Measurements from ENCODE around the gene PTPN5.

Gene PTPN5

DNA sequence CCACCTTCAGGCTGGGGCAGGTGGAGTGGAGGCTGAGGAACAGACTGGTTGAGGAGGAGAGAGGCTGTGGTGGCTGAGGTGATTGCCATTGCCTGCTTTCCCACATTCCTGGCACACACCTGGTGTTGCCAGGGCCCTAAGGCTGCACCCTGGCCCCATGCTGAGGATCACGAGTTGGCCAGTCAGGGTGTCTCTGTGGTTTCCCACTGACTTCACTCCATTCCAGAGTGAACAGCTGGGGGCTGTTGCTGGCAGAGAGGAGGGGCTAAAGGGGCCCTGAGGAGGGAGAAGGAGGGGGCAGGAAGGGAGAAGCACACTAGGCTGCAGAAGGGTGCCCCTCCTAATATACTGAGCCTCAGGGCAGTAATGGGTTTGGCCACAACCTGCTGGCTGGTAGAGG lies 91.2 kb downstream of the PTPN5 start:
- no peaks in the 10 kb centered on the region for H3K79me1 ChIP-seq (ENCODE audit: low read length)
- H2BK15ac ChIP-seq (replicated peaks; ENCODE audit: low read depth), result no peak overlapping the region
- no peak overlapping the region for H3K18ac ChIP-seq (ENCODE audit: low read length)
- peaks cover 2% of the 10 kb centered on the region for H3K27me3 ChIP-seq (ENCODE audit: insufficient read depth, low read length, poor library complexity)
- H3K56ac ChIP-seq (ENCODE audit: low read length), result no peak overlapping the region
- no peak overlapping the region for H4K8ac ChIP-seq (ENCODE audit: low read depth, low read length)
- H3K79me2 ChIP-seq (ENCODE audit: control insufficient read depth, insufficient read depth, low read length), result no peaks in the 10 kb centered on the region
- H3K4me2 ChIP-seq (ENCODE audit: low read length), result no peak overlapping the region
- no peak overlapping the region for H3K9ac ChIP-seq (ENCODE audit: low read length)
- no peaks in the 10 kb centered on the region for H3K36me3 ChIP-seq (ENCODE audit: control insufficient read depth, insufficient read depth, low read length)
- H3K4ac ChIP-seq (ENCODE audit: low read depth, low read length), result no peak overlapping the region
- H3K27ac ChIP-seq (ENCODE audit: low read depth, low read length), result no peak overlapping the region
- H2BK5ac ChIP-seq (ENCODE audit: low read length), result no peak overlapping the region
- DNase-seq, result no peak
- no CpG with 5 or more reads among the region's 1 CpG for WGBS (ENCODE audit: extremely low coverage, insufficient coverage, low lambda C conversion rate)
- no peak overlapping the region for H3K4me3 ChIP-seq (ENCODE audit: low read length)
- no peak overlapping the region for H2BK120ac ChIP-seq (ENCODE audit: low read depth, low read length)
- no peak overlapping the region for H2AK5ac ChIP-seq (ENCODE audit: low read length)
- H3K23ac ChIP-seq (ENCODE audit: low read length), result no peak overlapping the region
- H4K5ac ChIP-seq (ENCODE audit: low read length), result no peak overlapping the region
- peaks cover 2% of the 10 kb centered on the region for H3K4me1 ChIP-seq (ENCODE audit: control insufficient read depth, low read depth, low read length)

DNA sequence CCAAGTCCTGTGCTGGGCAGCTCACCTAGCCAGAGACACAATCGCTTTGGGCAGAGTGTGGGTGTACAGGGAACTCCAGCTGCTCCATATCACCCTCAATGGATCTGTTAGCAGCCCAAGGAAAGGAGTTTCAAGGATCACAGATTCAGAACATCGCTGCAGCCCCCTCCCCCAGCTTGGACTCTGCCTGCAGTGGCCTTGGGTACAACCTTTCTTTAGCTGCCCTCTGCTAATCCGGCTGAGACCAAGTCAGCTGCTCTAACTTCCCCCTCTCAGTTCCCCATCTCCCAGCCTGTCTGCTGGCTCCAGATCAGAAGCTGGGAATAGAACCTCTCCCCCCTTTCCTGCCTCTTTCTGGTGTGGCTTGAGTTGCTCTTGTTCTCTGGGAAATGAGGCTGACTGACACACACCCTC lies 91.7 kb downstream of the PTPN5 start:
- Histone ChIP-seq H3K79me2 (ENCODE audit: control insufficient read depth, insufficient read depth, low read length) (no peaks in the 10 kb centered on the region), H4K5ac (ENCODE audit: low read length) (no peak overlapping the region), H3K9ac (ENCODE audit: low read length) (no peak overlapping the region), H3K56ac (ENCODE audit: low read length) (no peak overlapping the region), H3K27ac (ENCODE audit: low read depth, low read length) (no peak overlapping the region), H2BK15ac (replicated peaks; ENCODE audit: low read depth) (no peak overlapping the region), H2BK5ac (ENCODE audit: low read length) (no peak overlapping the region), H3K4me1 (ENCODE audit: control insufficient read depth, low read depth, low read length) (peaks cover 2% of the 10 kb centered on the region), H3K18ac (ENCODE audit: low read length) (no peak overlapping the region), H3K79me1 (ENCODE audit: low read length) (no peaks in the 10 kb centered on the region), H3K4ac (ENCODE audit: low read depth, low read length) (no peak overlapping the region), H2AK5ac (ENCODE audit: low read length) (no peak overlapping the region), H3K4me3 (ENCODE audit: low read length) (no peak overlapping the region), H3K36me3 (ENCODE audit: control insufficient read depth, insufficient read depth, low read length) (no peaks in the 10 kb centered on the region), H3K27me3 (ENCODE audit: insufficient read depth, low read length, poor library complexity) (peaks cover 2% of the 10 kb centered on the region), H2BK120ac (ENCODE audit: low read depth, low read length) (no peak overlapping the region), H4K8ac (ENCODE audit: low read depth, low read length) (no peak overlapping the region), H3K23ac (ENCODE audit: low read length) (no peak overlapping the region), H3K4me2 (ENCODE audit: low read length) (no peak overlapping the region)
- no peak for DNase-seq
- WGBS (ENCODE audit: extremely low coverage, insufficient coverage, low lambda C conversion rate), result no CpG with 5 or more reads among the region's 3 CpGs

DNA sequence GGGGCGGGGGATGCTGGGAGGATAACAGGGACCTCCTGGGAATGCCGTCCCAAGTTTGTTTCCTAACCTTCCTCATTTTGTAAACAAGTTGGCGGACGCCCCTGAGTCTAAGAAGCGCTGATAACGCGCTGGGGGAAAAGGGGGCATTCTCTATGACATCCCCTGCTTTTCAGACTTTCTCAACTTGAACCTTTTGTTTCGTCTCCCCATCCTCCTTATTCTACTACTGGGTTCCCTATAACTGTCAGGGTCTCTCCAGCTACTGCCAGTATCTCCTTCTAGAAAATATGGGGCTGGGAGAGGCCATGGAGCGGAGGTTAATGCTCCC lies 92.4 kb downstream of the PTPN5 start:
- no CpG with 5 or more reads among the region's 9 CpGs for WGBS (ENCODE audit: extremely low coverage, insufficient coverage, low lambda C conversion rate)
- H3K79me2 ChIP-seq (ENCODE audit: control insufficient read depth, insufficient read depth, low read length), result no peaks in the 10 kb centered on the region
- no peak overlapping the region for H4K5ac ChIP-seq (ENCODE audit: low read length)
- H3K27ac ChIP-seq (ENCODE audit: low read depth, low read length), result no peak overlapping the region
- peak overlapping the region; percentile 32 for H3K4me2 ChIP-seq (ENCODE audit: low read length)
- H3K27me3 ChIP-seq (ENCODE audit: insufficient read depth, low read length, poor library complexity), result peaks cover 2% of the 10 kb centered on the region
- H4K8ac ChIP-seq (ENCODE audit: low read depth, low read length), result no peak overlapping the region
- H3K56ac ChIP-seq (ENCODE audit: low read length), result peak overlapping the region; percentile 52
- peak overlapping the region; percentile 50 for H3K9ac ChIP-seq (ENCODE audit: low read length)
- no peak overlapping the region for H3K23ac ChIP-seq (ENCODE audit: low read length)
- H3K4me1 ChIP-seq (ENCODE audit: control insufficient read depth, low read depth, low read length), result peaks cover 2% of the 10 kb centered on the region
- H3K4ac ChIP-seq (ENCODE audit: low read depth, low read length), result no peak overlapping the region
- no peak for DNase-seq
- H3K36me3 ChIP-seq (ENCODE audit: control insufficient read depth, insufficient read depth, low read length), result no peaks in the 10 kb centered on the region
- no peak overlapping the region for H3K18ac ChIP-seq (ENCODE audit: low read length)
- peak overlapping the region; percentile 21 for H3K4me3 ChIP-seq (ENCODE audit: low read length)
- H2BK15ac ChIP-seq (replicated peaks; ENCODE audit: low read depth), result no peak overlapping the region
- no peaks in the 10 kb centered on the region for H3K79me1 ChIP-seq (ENCODE audit: low read length)
- no peak overlapping the region for H2BK120ac ChIP-seq (ENCODE audit: low read depth, low read length)
- no peak overlapping the region for H2AK5ac ChIP-seq (ENCODE audit: low read length)
- H2BK5ac ChIP-seq (ENCODE audit: low read length), result no peak overlapping the region

DNA sequence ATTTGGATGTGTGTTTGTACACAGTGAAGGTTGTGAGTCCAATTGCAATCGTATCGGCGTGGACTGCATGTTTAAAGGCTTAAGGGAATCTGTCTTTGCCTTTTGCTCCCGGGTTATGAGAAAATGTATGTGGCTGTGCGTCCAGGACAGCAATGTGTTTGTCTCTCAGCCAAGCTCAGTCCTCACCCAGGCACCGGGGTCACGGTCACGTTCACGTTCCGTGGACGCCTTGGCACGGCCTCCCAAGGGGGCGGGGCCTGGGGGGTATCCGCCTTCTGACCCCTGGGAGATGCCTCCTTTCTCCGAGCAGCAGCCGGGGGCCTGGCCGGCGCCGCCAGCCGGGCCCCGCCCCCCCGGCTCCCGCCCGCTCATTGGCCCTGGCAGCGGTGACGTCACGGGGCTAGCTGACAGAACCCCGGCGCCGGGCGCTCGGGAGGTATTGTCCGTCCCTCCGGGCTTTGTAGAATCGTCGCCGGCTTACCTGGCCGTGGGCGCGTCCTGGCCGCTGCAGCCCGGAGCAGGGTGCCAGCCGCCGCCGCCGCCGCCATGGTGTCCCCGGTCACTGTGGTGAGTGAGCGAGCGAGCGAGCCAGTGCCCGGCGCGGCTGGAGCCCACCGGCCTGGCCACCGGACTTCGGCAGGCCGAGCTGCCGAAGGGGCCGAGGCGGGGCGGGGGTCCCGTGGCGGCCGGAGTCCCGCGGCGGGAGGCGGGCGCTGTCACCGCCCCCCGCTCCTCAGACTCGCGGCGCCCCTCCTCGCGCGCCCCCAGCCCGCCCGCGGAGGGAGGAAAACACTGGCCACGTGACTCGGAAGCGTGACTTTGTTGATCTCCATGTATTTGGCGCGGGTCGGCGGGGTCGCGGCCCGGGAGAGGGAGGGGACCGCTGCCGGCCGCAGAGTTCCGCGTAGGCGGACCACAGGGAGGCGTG lies 93.0 kb downstream of the PTPN5 start, which contains the start of gene TMEM86A:
TSS of gene TMEM86A (plus strand) at position 439 of the 928 bp plus-strand sequence. CDS start at position 547, 108 bp downstream.
- Histone ChIP-seq H2BK5ac (ENCODE audit: low read length) (no peak within 1 kb of the TSS), H4K5ac (ENCODE audit: low read length) (no peak within 1 kb of the TSS), H3K9ac (ENCODE audit: low read length) (peak within 1 kb of the TSS; percentile 58), H3K27ac (ENCODE audit: low read depth, low read length) (no peak within 1 kb of the TSS), H3K4me1 (ENCODE audit: control insufficient read depth, low read depth, low read length) (peaks cover 2% of the 10 kb centered on the region), H3K27me3 (ENCODE audit: insufficient read depth, low read length, poor library complexity) (peaks cover 2% of the 10 kb centered on the region), H3K23ac (ENCODE audit: low read length) (no peak within 1 kb of the TSS), H3K56ac (ENCODE audit: low read length) (peak within 1 kb of the TSS; percentile 81), H3K79me1 (ENCODE audit: low read length) (no peaks in the 10 kb centered on the region), H3K36me3 (ENCODE audit: control insufficient read depth, insufficient read depth, low read length) (no peaks in the 10 kb centered on the region), H2AK5ac (ENCODE audit: low read length) (no peak within 1 kb of the TSS), H3K18ac (ENCODE audit: low read length) (no peak within 1 kb of the TSS), H3K79me2 (ENCODE audit: control insufficient read depth, insufficient read depth, low read length) (no peaks in the 10 kb centered on the region), H2BK15ac (replicated peaks; ENCODE audit: low read depth) (no peak within 1 kb of the TSS), H3K4me3 (ENCODE audit: low read length) (peak within 1 kb of the TSS; percentile 30), H3K4ac (ENCODE audit: low read depth, low read length) (no peak within 1 kb of the TSS), H4K8ac (ENCODE audit: low read depth, low read length) (no peak within 1 kb of the TSS), H3K4me2 (ENCODE audit: low read length) (peak within 1 kb of the TSS; percentile 78), H2BK120ac (ENCODE audit: low read depth, low read length) (no peak within 1 kb of the TSS)
- no CpG with 5 or more reads among the region's 98 CpGs for WGBS (ENCODE audit: extremely low coverage, insufficient coverage, low lambda C conversion rate)
- peak; percentile 92 for DNase-seq

DNA sequence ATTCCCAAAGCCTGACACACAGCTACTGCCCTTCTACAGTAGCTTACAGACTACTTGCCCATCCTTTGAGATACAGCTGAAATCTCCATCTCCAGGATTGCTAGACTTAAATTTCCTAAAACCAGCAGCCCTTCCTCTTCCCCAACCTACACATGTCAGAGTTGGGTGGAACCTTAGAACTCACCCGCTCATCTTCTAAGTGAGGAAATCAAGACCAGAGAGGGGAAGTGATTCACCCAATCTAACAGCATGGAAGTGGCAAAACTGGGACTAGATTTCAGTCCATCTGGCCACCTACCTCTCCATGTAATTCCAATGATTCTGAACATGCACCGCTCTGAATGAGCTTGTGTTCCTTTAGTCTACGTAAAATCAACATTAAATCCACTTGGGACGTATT lies 94.0 kb downstream of the PTPN5 start:
- WGBS (ENCODE audit: extremely low coverage, insufficient coverage, low lambda C conversion rate), result no CpG with 5 or more reads among the region's 4 CpGs
- H2BK15ac ChIP-seq (replicated peaks; ENCODE audit: low read depth), result no peak overlapping the region
- H3K4me3 ChIP-seq (ENCODE audit: low read length), result no peak overlapping the region

More for the DNA sequence above, 94.0 kb downstream of the PTPN5 start:
- Histone ChIP-seq H3K36me3 (ENCODE audit: control insufficient read depth, insufficient read depth, low read length) (no peaks in the 10 kb centered on the region), H2BK120ac (ENCODE audit: low read depth, low read length) (no peak overlapping the region), H3K4ac (ENCODE audit: low read depth, low read length) (no peak overlapping the region), H3K23ac (ENCODE audit: low read length) (no peak overlapping the region), H2BK5ac (ENCODE audit: low read length) (no peak overlapping the region), H3K79me1 (ENCODE audit: low read length) (no peaks in the 10 kb centered on the region), H4K5ac (ENCODE audit: low read length) (no peak overlapping the region), H4K8ac (ENCODE audit: low read depth, low read length) (no peak overlapping the region), H3K18ac (ENCODE audit: low read length) (no peak overlapping the region), H3K9ac (ENCODE audit: low read length) (no peak overlapping the region), H3K27me3 (ENCODE audit: insufficient read depth, low read length, poor library complexity) (peaks cover 2% of the 10 kb centered on the region), H3K56ac (ENCODE audit: low read length) (no peak overlapping the region), H3K4me1 (ENCODE audit: control insufficient read depth, low read depth, low read length) (peaks cover 2% of the 10 kb centered on the region), H3K27ac (ENCODE audit: low read depth, low read length) (no peak overlapping the region), H3K79me2 (ENCODE audit: control insufficient read depth, insufficient read depth, low read length) (no peaks in the 10 kb centered on the region), H3K4me2 (ENCODE audit: low read length) (no peak overlapping the region), H2AK5ac (ENCODE audit: low read length) (no peak overlapping the region)
- DNase-seq, result no peak
